Testis (tissue), 3 donors: ENCODE measurements around the gene OST4. TPM values are rescaled to one million over a fixed set of nuclear protein-coding genes. Genes with fewer than 3 reads are reported as not detected.

ENCODE experiments used
- DNase-seq: peaks from one replicate; pipeline ENCODE4 v3.0.0-alpha.2; 2019
- H3K27ac ChIP-seq, 2 donors: fragments of 200-600 bp; sonication (generic); one replicate each; pipeline ENCODE4 v1.5.1; 2019
- H3K27me3 ChIP-seq: fragments of 200-600 bp; sonication (generic); one replicate; pipeline ENCODE4 v1.5.1; 2019
- H3K36me3 ChIP-seq: fragments of 200-600 bp; sonication (generic); one replicate; pipeline ENCODE4 v1.5.1; 2017; ENCODE audit warnings: low read depth; ENCODE audit errors: missing control alignments
- H3K4me1 ChIP-seq: fragments of 200-600 bp; sonication (generic); one replicate; pipeline ENCODE4 v1.5.1; 2019
- H3K4me3 ChIP-seq, 2 donors: fragments of 200-600 bp; sonication (generic); one replicate each; pipeline ENCODE4 v1.5.1; 2017 to 2019
- H3K9me3 ChIP-seq: fragments of 200-600 bp; sonication (generic); one replicate; pipeline ENCODE4 v1.5.1; 2017
- POLR2A ChIP-seq: fragments of 450-650 bp; IDR thresholded peaks from one replicate; pipeline ENCODE4 v1.6.1; 2017; ENCODE audit warnings: antibody characterized with exemption, mild to moderate bottlenecking, moderate library complexity
- WGBS, 2 donors: methylation state at CpG; one replicate each; pipeline ENCODE4 v1.1.5; 2018; 5-methylcytosine and 5-hydroxymethylcytosine counted together
- intact Hi-C: fragments of 100-400 bp; cut with DNase I; formaldehyde crosslinking; loops from one replicate; pipeline ENCODE4 v1.15.1; 2023; ENCODE audit warnings: low total_unique reads
- polyA plus RNA-seq: library from polyadenylated mRNA; stranded (reverse); fragments of 350-450 nt; fragmentation: Illumina TruSeq; extraction: RNeasy Lipid Tissue Mini Kit (QIAGEN cat#74804); gene quantifications from one replicate; pipeline ENCODE4 v1.2.3, GENCODE V29; 2014; ENCODE audit warnings: low read depth, low replicate concordance; ENCODE audit not compliant: insufficient read depth
- total RNA-seq, 2 donors: library from RNA; depleted of rRNA; stranded (reverse); fragments of >200 nt; gene quantifications; one replicate each; pipeline ENCODE4 v1.2.3, GENCODE V29; 2016
- TF ChIP-seq, protein P1 (sequence below), 3 experiments: fragments of 450-650 bp in 2 of 3; fragments of 200-600 bp in 1 of 3; sonication (generic) in 1 of 3; IDR thresholded peaks; one replicate each; pipeline ENCODE4 v1.5.1; 2016 to 2019; ENCODE audit warnings: antibody characterized with exemption in 3 of 3, mild to moderate bottlenecking in 2 of 3, moderate library complexity in 1 of 3

Gene OST4
- total and polyA plus RNA-seq, 3 donors from 2014 or later, result 220 to 297 (median 262) TPM

DNA sequence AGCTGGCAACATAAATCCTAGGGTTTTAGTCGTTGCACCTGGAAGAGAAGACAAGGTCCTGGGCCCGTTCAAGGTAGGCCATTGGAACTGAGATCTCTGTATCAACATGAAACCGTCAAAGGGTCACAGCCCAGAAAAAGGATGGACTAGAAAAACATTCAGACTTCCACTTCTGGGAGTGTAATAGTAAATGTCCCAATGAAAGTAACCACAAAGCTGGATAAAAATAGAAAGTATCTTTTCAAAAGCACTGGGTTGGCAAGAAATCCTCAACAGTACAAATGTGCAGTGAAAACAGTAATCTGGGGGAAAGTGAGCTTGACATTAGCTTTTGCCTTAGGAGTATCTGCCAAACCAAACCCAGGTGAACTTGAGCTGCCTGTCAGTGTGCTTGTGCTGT lies 34.5 kb upstream of the OST4 start:
- intact Hi-C loops, result no loop called here
- TF ChIP-seq, protein P1, sequence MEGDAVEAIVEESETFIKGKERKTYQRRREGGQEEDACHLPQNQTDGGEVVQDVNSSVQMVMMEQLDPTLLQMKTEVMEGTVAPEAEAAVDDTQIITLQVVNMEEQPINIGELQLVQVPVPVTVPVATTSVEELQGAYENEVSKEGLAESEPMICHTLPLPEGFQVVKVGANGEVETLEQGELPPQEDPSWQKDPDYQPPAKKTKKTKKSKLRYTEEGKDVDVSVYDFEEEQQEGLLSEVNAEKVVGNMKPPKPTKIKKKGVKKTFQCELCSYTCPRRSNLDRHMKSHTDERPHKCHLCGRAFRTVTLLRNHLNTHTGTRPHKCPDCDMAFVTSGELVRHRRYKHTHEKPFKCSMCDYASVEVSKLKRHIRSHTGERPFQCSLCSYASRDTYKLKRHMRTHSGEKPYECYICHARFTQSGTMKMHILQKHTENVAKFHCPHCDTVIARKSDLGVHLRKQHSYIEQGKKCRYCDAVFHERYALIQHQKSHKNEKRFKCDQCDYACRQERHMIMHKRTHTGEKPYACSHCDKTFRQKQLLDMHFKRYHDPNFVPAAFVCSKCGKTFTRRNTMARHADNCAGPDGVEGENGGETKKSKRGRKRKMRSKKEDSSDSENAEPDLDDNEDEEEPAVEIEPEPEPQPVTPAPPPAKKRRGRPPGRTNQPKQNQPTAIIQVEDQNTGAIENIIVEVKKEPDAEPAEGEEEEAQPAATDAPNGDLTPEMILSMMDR (IDR thresholded peaks at IDR 0.05), result no peak
- no peak for TF ChIP-seq POLR2A
- Histone ChIP-seq H3K27me3 (no peaks in the 10 kb centered on the region), H3K36me3 (no peaks in the 10 kb centered on the region), H3K4me1 (peaks cover 7% of the 10 kb centered on the region), H3K27ac (no peak overlapping the region), H3K9me3 (no peaks in the 10 kb centered on the region), H3K4me3 (no peak overlapping the region)
- no peak for DNase-seq
- WGBS, 2 donors, result 47 to 52% methylated on average over 3 of the region's 3 CpGs

- intact Hi-C loops, result no loop called here
- Histone ChIP-seq H3K9me3 (no peaks in the 10 kb centered on the region), H3K36me3 (no peaks in the 10 kb centered on the region), H3K27me3 (no peaks in the 10 kb centered on the region), H3K4me1 (peaks cover 7% of the 10 kb centered on the region), H3K27ac (no peak overlapping the region), H3K4me3 (no peak overlapping the region)
- TF ChIP-seq, protein P1 (IDR thresholded peaks at IDR 0.05), result no peak
- TF ChIP-seq POLR2A, result no peak
- no peak for DNase-seq
- 82 to 86% methylated on average over 4 to 5 of the region's 5 CpGs for WGBS, 2 donors
These were observed 30.9 kb upstream of the OST4 start for GRCh38 chr2:27102329-27102728.

DNA sequence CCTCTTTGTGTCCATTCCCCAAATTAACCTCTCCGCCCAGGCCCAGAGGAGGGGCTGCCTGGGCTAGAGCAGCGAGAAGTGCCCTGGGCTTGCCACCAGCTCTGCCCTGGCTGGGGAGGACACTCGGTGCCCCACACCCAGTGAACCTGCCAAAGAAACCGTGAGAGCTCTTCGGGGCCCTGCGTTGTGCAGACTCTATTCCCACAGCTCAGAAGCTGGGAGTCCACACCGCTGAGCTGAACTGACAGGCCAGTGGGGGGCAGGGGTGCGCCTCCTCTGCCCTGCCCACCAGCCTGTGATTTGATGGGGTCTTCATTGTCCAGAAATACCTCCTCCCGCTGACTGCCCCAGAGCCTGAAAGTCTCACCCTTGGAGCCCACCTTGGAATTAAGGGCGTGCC lies 28.6 kb upstream of the OST4 start:
- no peaks in the 10 kb centered on the region for H3K27me3 ChIP-seq
- DNase-seq, result no peak
- WGBS, 2 donors, result 83 to 87% methylated on average over 10 of the region's 10 CpGs
- no peak overlapping the region for H3K27ac ChIP-seq
- TF ChIP-seq POLR2A, result no peak
- TF ChIP-seq, protein P1 (IDR thresholded peaks at IDR 0.05), result no peak
- intact Hi-C loops, result no loop called here
- H3K4me3 ChIP-seq, result no peak overlapping the region
- peaks cover 15% of the 10 kb centered on the region for H3K4me1 ChIP-seq
- H3K9me3 ChIP-seq, result no peaks in the 10 kb centered on the region
- H3K36me3 ChIP-seq, result no peaks in the 10 kb centered on the region

DNA sequence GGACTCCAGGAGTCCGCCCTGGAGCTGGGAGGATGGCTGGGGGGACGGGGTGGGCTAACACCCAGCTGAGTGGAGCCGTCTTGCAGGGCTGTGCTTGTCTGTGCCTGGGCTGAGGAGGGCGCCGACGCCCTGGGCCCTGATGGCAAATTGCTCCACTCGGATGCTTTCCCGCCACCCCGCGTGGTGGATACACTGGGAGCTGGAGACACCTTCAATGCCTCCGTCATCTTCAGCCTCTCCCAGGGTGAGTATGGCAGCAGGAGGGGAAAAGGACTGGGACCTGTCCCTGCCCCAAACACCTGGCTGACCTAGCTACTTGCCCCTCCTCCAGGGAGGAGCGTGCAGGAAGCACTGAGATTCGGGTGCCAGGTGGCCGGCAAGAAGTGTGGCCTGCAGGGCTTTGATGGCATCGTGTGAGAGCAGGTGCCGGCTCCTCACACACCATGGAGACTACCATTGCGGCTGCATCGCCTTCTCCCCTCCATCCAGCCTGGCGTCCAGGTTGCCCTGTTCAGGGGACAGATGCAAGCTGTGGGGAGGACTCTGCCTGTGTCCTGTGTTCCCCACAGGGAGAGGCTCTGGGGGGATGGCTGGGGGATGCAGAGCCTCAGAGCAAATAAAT lies 28.0 kb upstream of the OST4 start:
- Histone ChIP-seq H3K4me3 (no peak overlapping the region), H3K36me3 (no peaks in the 10 kb centered on the region), H3K9me3 (no peaks in the 10 kb centered on the region), H3K4me1 (peaks cover 15% of the 10 kb centered on the region), H3K27ac (no peak overlapping the region), H3K27me3 (no peaks in the 10 kb centered on the region)
- no peak for DNase-seq
- intact Hi-C loops, result loop anchor here (10.0 kb wide), 1 partner anchor 205 kb away; the partner anchor contains the start of gene UCN
- no peak for TF ChIP-seq POLR2A
- TF ChIP-seq, protein P1 (IDR thresholded peaks at IDR 0.05), result no peak
- WGBS, 2 donors, result 92 to 98% methylated on average over 8 to 19 of the region's 19 CpGs

DNA sequence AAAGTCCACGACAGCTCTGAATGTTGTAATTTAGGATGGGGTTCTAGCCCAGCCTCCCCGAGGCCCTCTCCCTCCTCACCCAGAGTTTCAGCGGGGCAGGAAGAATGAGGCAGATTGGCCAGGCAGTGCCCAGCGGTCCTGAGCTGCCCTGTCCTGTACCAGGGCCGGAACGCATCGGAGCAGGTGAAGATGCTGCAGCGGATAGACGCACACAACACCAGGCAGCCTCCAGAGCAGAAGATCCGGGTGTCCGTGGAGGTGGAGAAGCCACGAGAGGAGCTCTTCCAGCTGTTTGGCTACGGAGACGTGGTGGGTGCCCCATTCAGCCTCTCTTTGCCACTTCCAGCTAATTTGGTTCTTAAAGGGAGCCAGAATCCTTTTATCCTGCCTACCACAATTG lies 25.9 kb upstream of the OST4 start:
- intact Hi-C loops, result loop anchor here (10.0 kb wide), 1 partner anchor 207 kb away; the partner anchor contains the start of gene UCN
- Histone ChIP-seq H3K4me3 (no peak overlapping the region), H3K9me3 (no peaks in the 10 kb centered on the region), H3K27me3 (no peaks in the 10 kb centered on the region), H3K27ac (no peak overlapping the region), H3K4me1 (peaks cover 24% of the 10 kb centered on the region), H3K36me3 (no peaks in the 10 kb centered on the region)
- 89 to 90% methylated on average over 14 of the region's 14 CpGs for WGBS, 2 donors
- DNase-seq, result no peak
- TF ChIP-seq, protein P1 (IDR thresholded peaks at IDR 0.05), result no peak
- no peak for TF ChIP-seq POLR2A
